PC-9 (cell line): ENCODE measurements around the gene CAVIN3. TPM values are rescaled to one million over a fixed set of nuclear protein-coding genes. Genes with fewer than 3 reads are reported as not detected.

ENCODE experiments used
- BruUV-seq: library from RNA; stranded (reverse); fragments of 400-500 nt; replicated peaks from 2 replicates; lab custom pipeline; 2021; lab: Mats Ljungman, UMichigan
- CTCF ChIA-PET: fragments of 300-600 bp; sonication (Branson Sonifier 250); formaldehyde crosslinking; loops from one replicate; lab custom pipeline; 2022; ENCODE audit warnings: antibody characterized with exemption; lab: Charles Lee
- POLR2A ChIA-PET: fragments of 300-600 bp; sonication (Branson Sonifier 250); formaldehyde crosslinking; loops from one replicate; lab custom pipeline; 2022; ENCODE audit warnings: antibody characterized with exemption; ENCODE audit not compliant: unreplicated experiment; lab: Charles Lee
- DNase-seq, 2 experiments: peaks; one replicate each; pipeline versions ENCODE4 v3.0.0 to v3.0.0-alpha.2; 2015 to 2022; ENCODE audit warnings: mixed read lengths in 1 of 2
- H2AFZ ChIP-seq: fragments of 200-600 bp; sonication (generic); 2 replicates; pipeline ENCODE4 v1.8.1; 2017; ENCODE audit warnings: antibody characterized with exemption
- H3F3A ChIP-seq: fragments of 200-600 bp; sonication (generic); 2 replicates; pipeline ENCODE4 v1.8.1; 2017; ENCODE audit warnings: antibody characterized with exemption, mild to moderate bottlenecking, low read depth; ENCODE audit not compliant: insufficient read depth
- H3K27ac ChIP-seq: fragments of 200-600 bp; sonication (generic); 2 replicates; pipeline ENCODE4 v1.6.1; 2016; ENCODE audit warnings: mixed run types
- H3K27me3 ChIP-seq: fragments of 200-600 bp; sonication (generic); 2 replicates; pipeline ENCODE4 v1.6.1; 2016; ENCODE audit warnings: low read depth, mixed run types; ENCODE audit not compliant: insufficient read depth
- H3K36me3 ChIP-seq: fragments of 200-600 bp; sonication (generic); 2 replicates; pipeline ENCODE4 v1.6.1; 2016; ENCODE audit warnings: low read depth, mixed run types
- H3K4me1 ChIP-seq: fragments of 200-600 bp; sonication (generic); replicated peaks from 2 replicates; pipeline ENCODE4 v1.6.1; 2016; ENCODE audit warnings: mixed run types; ENCODE audit not compliant: insufficient read depth
- H3K4me2 ChIP-seq: fragments of 200-600 bp; sonication (generic); 2 replicates; pipeline ENCODE4 v1.6.1; 2017; ENCODE audit warnings: mixed run types
- H3K4me3 ChIP-seq: fragments of 200-600 bp; sonication (generic); 2 replicates; pipeline ENCODE4 v1.6.1; 2016; ENCODE audit warnings: mixed run types
- H3K79me2 ChIP-seq: fragments of 200-600 bp; sonication (generic); 2 replicates; pipeline ENCODE4 v1.6.1; 2017; ENCODE audit warnings: low read depth, mixed run types
- H3K9me2 ChIP-seq: fragments of 200-600 bp; sonication (generic); 2 replicates; pipeline ENCODE4 v1.8.1; 2017; ENCODE audit warnings: mild to moderate bottlenecking; ENCODE audit not compliant: insufficient read depth
- H3K9me3 ChIP-seq: fragments of 200-600 bp; sonication (generic); 2 replicates; pipeline ENCODE4 v1.8.1; 2016; ENCODE audit warnings: low read depth; ENCODE audit not compliant: insufficient read depth
- H4K20me1 ChIP-seq: fragments of 200-600 bp; sonication (generic); 2 replicates; pipeline ENCODE4 v1.8.1; 2017; ENCODE audit not compliant: insufficient read depth
- CTCF ChIP-seq: fragments of 200-600 bp; sonication (generic); conservative IDR thresholded peaks from 2 replicates; pipeline ENCODE4 v1.6.1; 2017; ENCODE audit warnings: mixed run types, antibody characterized with exemption, mild to moderate bottlenecking, moderate library complexity
- EZH2 ChIP-seq: fragments of 200-600 bp; sonication (generic); IDR thresholded peaks from 2 replicates; pipeline ENCODE4 v1.8.0; 2017; ENCODE audit warnings: antibody characterized with exemption, low read depth
- intact Hi-C: fragments of 100-400 bp; cut with micrococcal nuclease; formaldehyde crosslinking; loops from one replicate; pipeline ENCODE4 v1.10.0; 2022; ENCODE audit not compliant: unreplicated experiment
- total RNA-seq: library from RNA; stranded (reverse); gene quantifications from 2 replicates; pipeline ENCODE4 v1.2.3, GENCODE V29; 2021

CAVIN3 gene
- total RNA-seq, 1 experiment from 2014 or later: 26.0 TPM

GRCh38 chr11:6323291-6323905, 3.1 kb upstream of the CAVIN3 start:
- Histone ChIP-seq H3K9me3 (no peaks in the 10 kb centered on the region), H3K79me2 (no peaks in the 10 kb centered on the region), H2AFZ (no peak overlapping the region), H3K27me3 (no peaks in the 10 kb centered on the region), H3K4me2 (no peak overlapping the region), H3K9me2 (no peaks in the 10 kb centered on the region), H3K4me3 (no peak overlapping the region), H4K20me1 (no peaks in the 10 kb centered on the region), H3K4me1 (no peaks in the 10 kb centered on the region), H3F3A (no peaks in the 10 kb centered on the region), H3K27ac (no peak overlapping the region), H3K36me3 (no peaks in the 10 kb centered on the region)
- no TSS peak for BruUV-seq
- intact Hi-C loops: no loop called here
- CTCF ChIA-PET: interaction anchor here (0.6 to 2.8 kb wide), 2 partner anchors 30 to 39 kb away, joined by 5 to 7 read pairs; no protein-coding TSS in a partner anchor
- TF ChIP-seq EZH2 (no peak), CTCF (no peak)
- DNase-seq: no peak
- POLR2A ChIA-PET: no interaction called here

GRCh38 chr11:6321961-6322362, 1.7 kb upstream of the CAVIN3 start:
- Histone ChIP-seq H2AFZ (no peak overlapping the region), H3K4me3 (no peak overlapping the region), H3K27ac (no peak overlapping the region), H3K4me1 (no peaks in the 10 kb centered on the region), H3K9me2 (no peaks in the 10 kb centered on the region), H3K36me3 (no peaks in the 10 kb centered on the region), H3K79me2 (no peaks in the 10 kb centered on the region), H3K9me3 (no peaks in the 10 kb centered on the region), H3K4me2 (no peak overlapping the region), H3K27me3 (no peaks in the 10 kb centered on the region), H3F3A (no peaks in the 10 kb centered on the region), H4K20me1 (no peaks in the 10 kb centered on the region)
- no TSS peak for BruUV-seq
- no peak for TF ChIP-seq CTCF
- TF ChIP-seq EZH2: no peak
- POLR2A ChIA-PET: interaction anchor here (0.5 to 0.7 kb wide), 2 partner anchors 68 to 85 kb away, joined by 3 read pairs; partner anchors contain the start of gene SMPD1
- peak in 1 of 2 experiments; percentile 40 for DNase-seq
- intact Hi-C loops: no loop called here
- CTCF ChIA-PET: interaction anchor here (0.7 to 2.8 kb wide), 2 partner anchors 41 to 84 kb away, joined by 3 to 7 read pairs; no protein-coding TSS in a partner anchor

GRCh38 chr11:6321356-6321755, 1.1 kb upstream of the CAVIN3 start:
- Histone ChIP-seq H3K4me2 (no peak overlapping the region), H2AFZ (no peak overlapping the region)
- POLR2A ChIA-PET: no interaction called here

More at GRCh38 chr11:6321356-6321755, 1.1 kb upstream of the CAVIN3 start:
- Histone ChIP-seq H4K20me1 (no peaks in the 10 kb centered on the region), H3F3A (no peaks in the 10 kb centered on the region), H3K4me3 (no peak overlapping the region), H3K27ac (no peak overlapping the region), H3K4me1 (no peaks in the 10 kb centered on the region), H3K27me3 (no peaks in the 10 kb centered on the region), H3K9me2 (no peaks in the 10 kb centered on the region), H3K9me3 (no peaks in the 10 kb centered on the region), H3K79me2 (no peaks in the 10 kb centered on the region), H3K36me3 (no peaks in the 10 kb centered on the region)
- CTCF ChIA-PET: interaction anchor here (2.8 kb wide), 1 partner anchor 42 kb away, joined by 7 read pairs; no protein-coding TSS in a partner anchor
- TSS peak; percentile 45 for BruUV-seq
- intact Hi-C loops: no loop called here
- no peak for DNase-seq
- TF ChIP-seq CTCF (no peak), EZH2 (no peak)
